Astrocyte (in vitro differentiated cells and primary cell): ENCODE data around the gene ACACA. TPM values are rescaled to one million over a fixed set of nuclear protein-coding genes. Genes with fewer than 3 reads are reported as not detected.

Source experiments
- DNase-seq: peaks from one replicate; pipeline ENCODE4 v3.0.0-alpha.2; 2010; ENCODE audit warnings: low read depth
- FAIRE-seq: peaks from 2 replicates; lab custom pipeline; 2011; peaks lifted over from hg19 to GRCh38; lab: Jason Lieb, UNC
- H2AFZ ChIP-seq: 2 replicates; pipeline ENCODE4 v1.6.0; 2012; ENCODE audit warnings: low read depth, low read length, inconsistent platforms
- H3K27ac ChIP-seq: 2 replicates; pipeline ENCODE4 v1.5.1; 2011; ENCODE audit warnings: low read depth, low read length, inconsistent platforms
- H3K27me3 ChIP-seq: 2 replicates; pipeline ENCODE4 v1.6.0; 2011; ENCODE audit warnings: low read length, inconsistent platforms; ENCODE audit not compliant: insufficient read depth
- H3K36me3 ChIP-seq: 2 replicates; pipeline ENCODE4 v1.5.1; 2011; ENCODE audit warnings: low read length, inconsistent platforms; ENCODE audit not compliant: insufficient read depth
- H3K4me1 ChIP-seq: 2 replicates; pipeline ENCODE4 v1.5.1; 2011; ENCODE audit warnings: low read length, inconsistent platforms; ENCODE audit not compliant: insufficient read depth
- H3K4me2 ChIP-seq: 2 replicates; pipeline ENCODE4 v1.6.0; 2012; ENCODE audit warnings: low read length, inconsistent platforms
- H3K4me3 ChIP-seq: 2 replicates; pipeline ENCODE4 v1.5.1; 2011; ENCODE audit warnings: low read depth, mild to moderate bottlenecking, low read length, inconsistent platforms; ENCODE audit not compliant: insufficient read depth
- H3K79me2 ChIP-seq: 2 replicates; pipeline ENCODE4 v1.6.0; 2012; ENCODE audit warnings: mild to moderate bottlenecking, low read length, inconsistent platforms; ENCODE audit not compliant: insufficient read depth
- H3K9ac ChIP-seq: 2 replicates; pipeline ENCODE4 v1.6.0; 2012; ENCODE audit warnings: mild to moderate bottlenecking, low read length, inconsistent platforms
- H3K9me3 ChIP-seq: 2 replicates; pipeline ENCODE4 v1.5.1; 2012; ENCODE audit warnings: low read depth, mild to moderate bottlenecking, low read length, inconsistent platforms; ENCODE audit not compliant: insufficient read depth
- H4K20me1 ChIP-seq: 2 replicates; pipeline ENCODE4 v1.6.0; 2012; ENCODE audit warnings: low read length, inconsistent platforms; ENCODE audit not compliant: insufficient read depth
- H3K27ac Mint-ChIP-seq: one replicate; pipeline ENCODE4 v1.8.0; 2021; ENCODE audit warnings: mild to moderate bottlenecking, mixed read lengths; ENCODE audit not compliant: unreplicated experiment
- H3K27me3 Mint-ChIP-seq: one replicate; pipeline ENCODE4 v1.8.0; 2021; ENCODE audit warnings: low read depth, mixed read lengths; ENCODE audit not compliant: unreplicated experiment
- H3K36me3 Mint-ChIP-seq: one replicate; pipeline ENCODE4 v1.8.0; 2021; ENCODE audit warnings: low read depth, mixed read lengths; ENCODE audit not compliant: unreplicated experiment
- H3K4me1 Mint-ChIP-seq: one replicate; pipeline ENCODE4 v1.8.0; 2021; ENCODE audit warnings: low read depth, mixed read lengths; ENCODE audit not compliant: unreplicated experiment
- H3K4me3 Mint-ChIP-seq: one replicate; pipeline ENCODE4 v1.8.0; 2021; ENCODE audit warnings: mild to moderate bottlenecking, moderate library complexity, mixed read lengths; ENCODE audit not compliant: unreplicated experiment
- H3K9me3 Mint-ChIP-seq: one replicate; pipeline ENCODE4 v1.8.0; 2021; ENCODE audit warnings: mild to moderate bottlenecking, mixed read lengths; ENCODE audit not compliant: unreplicated experiment
- CTCF ChIP-seq: IDR thresholded peaks from 2 replicates; pipeline ENCODE4 v1.5.1; 2011; ENCODE audit warnings: low read depth, mild to moderate bottlenecking, inconsistent platforms, low read length, moderate library complexity; ENCODE audit not compliant: insufficient read depth
- EZH2 ChIP-seq: IDR thresholded peaks from 2 replicates; pipeline ENCODE4 v1.6.1; 2012; ENCODE audit warnings: mild to moderate bottlenecking, low read length, inconsistent platforms; ENCODE audit not compliant: insufficient read depth
- total RNA-seq: library from RNA; stranded (reverse); gene quantifications from 2 replicates; pipeline ENCODE4 v1.2.1, GENCODE V29; 2021

ACACA gene
- total RNA-seq, 1 donor from 2014 or later = 88.3 TPM

DNA sequence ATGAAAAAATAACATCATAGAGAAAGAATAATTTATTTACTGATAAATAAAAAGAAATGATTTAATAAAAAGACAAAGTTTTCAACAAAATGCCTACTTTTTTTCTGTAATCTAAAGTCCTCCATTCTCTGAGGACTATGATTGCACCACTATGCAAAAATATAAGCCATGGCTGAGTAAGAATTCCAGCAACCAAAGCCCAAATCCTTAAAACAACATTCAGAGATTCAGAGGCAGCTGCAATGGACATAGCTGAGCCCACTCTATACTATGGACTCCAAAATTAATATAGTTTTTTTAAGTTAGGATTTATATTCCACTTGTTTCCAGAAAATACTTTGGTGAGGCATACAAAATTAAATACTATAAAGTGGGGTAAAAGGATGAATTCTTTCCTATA lies 200.3 kb downstream of the ACACA start:
- H3K36me3 Mint-ChIP-seq = peaks cover 13% of the 10 kb centered on the region
- peaks cover 12% of the 10 kb centered on the region for H3K36me3 ChIP-seq
- no peaks in the 10 kb centered on the region for H3K27me3 ChIP-seq
- H3K27ac ChIP-seq = no peak overlapping the region
- H4K20me1 ChIP-seq = peaks cover 4% of the 10 kb centered on the region
- H3K4me2 ChIP-seq = no peak overlapping the region
- H2AFZ ChIP-seq = no peak overlapping the region
- H3K9ac ChIP-seq = no peak overlapping the region
- no peak overlapping the region for H3K4me3 Mint-ChIP-seq
- H3K9me3 Mint-ChIP-seq = no peaks in the 10 kb centered on the region
- no peaks in the 10 kb centered on the region for H3K79me2 ChIP-seq
- no peak for TF ChIP-seq EZH2
- TF ChIP-seq CTCF = no peak
- H3K27ac Mint-ChIP-seq = no peak overlapping the region
- H3K4me3 ChIP-seq = no peak overlapping the region
- no peaks in the 10 kb centered on the region for H3K4me1 ChIP-seq
- DNase-seq = no peak
- no peaks in the 10 kb centered on the region for H3K9me3 ChIP-seq
- no peak for FAIRE-seq
- no peaks in the 10 kb centered on the region for H3K27me3 Mint-ChIP-seq
- H3K4me1 Mint-ChIP-seq = peaks cover 6% of the 10 kb centered on the region

GRCh38 chr17:37200497-37200896 lies 206.1 kb downstream of the ACACA start:
- no peak overlapping the region for H3K27ac Mint-ChIP-seq
- Histone ChIP-seq H3K79me2 (no peaks in the 10 kb centered on the region), H3K9ac (no peak overlapping the region), H3K9me3 (no peaks in the 10 kb centered on the region), H3K36me3 (peaks cover 21% of the 10 kb centered on the region), H3K27ac (no peak overlapping the region), H3K4me3 (no peak overlapping the region), H4K20me1 (no peaks in the 10 kb centered on the region), H2AFZ (no peak overlapping the region), H3K4me1 (no peaks in the 10 kb centered on the region), H3K27me3 (no peaks in the 10 kb centered on the region), H3K4me2 (no peak overlapping the region)
- H3K4me3 Mint-ChIP-seq = no peak overlapping the region
- TF ChIP-seq CTCF (no peak), EZH2 (no peak)
- FAIRE-seq = no peak
- peaks cover 10% of the 10 kb centered on the region for H3K36me3 Mint-ChIP-seq
- H3K9me3 Mint-ChIP-seq = no peaks in the 10 kb centered on the region
- peaks cover 1% of the 10 kb centered on the region for H3K4me1 Mint-ChIP-seq
- no peaks in the 10 kb centered on the region for H3K27me3 Mint-ChIP-seq
- no peak for DNase-seq

DNA sequence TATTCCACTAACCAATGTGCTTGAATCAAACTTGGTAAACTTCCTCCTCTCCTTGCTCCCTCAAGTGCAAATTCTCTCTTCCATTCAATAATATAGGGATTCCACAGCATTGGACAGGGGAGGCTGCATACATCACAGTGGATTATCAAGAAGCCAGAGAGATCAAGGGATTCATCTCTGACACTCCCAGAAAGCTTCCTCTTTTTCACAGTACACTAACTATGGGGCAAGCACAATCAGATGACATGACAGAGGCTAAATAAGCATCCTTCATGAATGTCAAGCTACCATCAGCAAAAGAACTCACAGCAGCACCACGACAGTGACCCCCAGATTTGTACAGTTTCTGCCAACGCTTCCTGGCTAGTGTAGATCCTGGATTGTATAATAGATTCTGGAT lies 209.3 kb downstream of the ACACA start:
- Mint-ChIP-seq H3K4me3 (no peak overlapping the region), H3K27ac (no peak overlapping the region), H3K36me3 (peaks cover 7% of the 10 kb centered on the region), H3K27me3 (no peaks in the 10 kb centered on the region), H3K4me1 (peaks cover 3% of the 10 kb centered on the region), H3K9me3 (no peaks in the 10 kb centered on the region)
- Histone ChIP-seq H3K9ac (no peak overlapping the region), H3K4me2 (no peak overlapping the region), H4K20me1 (no peaks in the 10 kb centered on the region), H3K27me3 (no peaks in the 10 kb centered on the region), H3K9me3 (no peaks in the 10 kb centered on the region), H3K4me3 (no peak overlapping the region), H3K79me2 (no peaks in the 10 kb centered on the region), H3K27ac (no peak overlapping the region), H3K4me1 (no peaks in the 10 kb centered on the region), H2AFZ (no peak overlapping the region), H3K36me3 (peaks cover 13% of the 10 kb centered on the region)
- DNase-seq (no peak), FAIRE-seq (no peak)
- no peak for TF ChIP-seq EZH2
